DOHH2 (cell line): ENCODE results near the gene LDLRAD4.
"Not testable (repeated sequence)": the region's sequence is repeated elsewhere in the genome, so short reads cannot be mapped to it uniquely, and the experiment has no call there.

Experiments used
- EZH2phosphoT487 ChIP-seq: fragments of 200-600 bp; sonication (generic); IDR thresholded peaks from 2 replicates; pipeline ENCODE4 v1.6.1; 2017; ENCODE audit warnings: borderline replicate concordance, mild to moderate bottlenecking, antibody characterized with exemption, low read length, moderate library complexity, mixed read lengths
- TF ChIP-seq, protein P1 (sequence below): fragments of 200-600 bp; sonication (generic); IDR thresholded peaks from one replicate; pipeline ENCODE4 v1.5.1; 2014; ENCODE audit warnings: antibody characterized with exemption, mild to moderate bottlenecking, low read depth, low read length; ENCODE audit not compliant: poor library complexity, severe bottlenecking

DNA sequence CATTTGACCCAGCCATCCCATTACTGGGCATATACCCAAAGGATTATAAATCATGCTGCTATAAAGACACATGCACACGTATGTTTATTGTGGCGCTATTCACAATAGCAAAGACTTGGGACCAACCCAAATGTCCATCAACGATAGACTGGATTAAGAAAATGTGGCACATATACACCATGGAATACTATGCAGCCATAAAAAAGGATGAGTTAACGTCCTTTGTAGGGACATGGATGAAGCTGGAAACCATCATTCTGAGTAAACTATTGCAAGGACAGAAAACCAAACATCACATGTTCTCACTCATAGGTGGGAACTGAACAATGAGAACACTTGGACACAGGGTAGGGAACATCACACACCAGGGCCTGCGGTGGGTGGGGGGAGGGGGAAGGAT, 476.8 kb downstream of the LDLRAD4 start:
- TF ChIP-seq, protein P1, sequence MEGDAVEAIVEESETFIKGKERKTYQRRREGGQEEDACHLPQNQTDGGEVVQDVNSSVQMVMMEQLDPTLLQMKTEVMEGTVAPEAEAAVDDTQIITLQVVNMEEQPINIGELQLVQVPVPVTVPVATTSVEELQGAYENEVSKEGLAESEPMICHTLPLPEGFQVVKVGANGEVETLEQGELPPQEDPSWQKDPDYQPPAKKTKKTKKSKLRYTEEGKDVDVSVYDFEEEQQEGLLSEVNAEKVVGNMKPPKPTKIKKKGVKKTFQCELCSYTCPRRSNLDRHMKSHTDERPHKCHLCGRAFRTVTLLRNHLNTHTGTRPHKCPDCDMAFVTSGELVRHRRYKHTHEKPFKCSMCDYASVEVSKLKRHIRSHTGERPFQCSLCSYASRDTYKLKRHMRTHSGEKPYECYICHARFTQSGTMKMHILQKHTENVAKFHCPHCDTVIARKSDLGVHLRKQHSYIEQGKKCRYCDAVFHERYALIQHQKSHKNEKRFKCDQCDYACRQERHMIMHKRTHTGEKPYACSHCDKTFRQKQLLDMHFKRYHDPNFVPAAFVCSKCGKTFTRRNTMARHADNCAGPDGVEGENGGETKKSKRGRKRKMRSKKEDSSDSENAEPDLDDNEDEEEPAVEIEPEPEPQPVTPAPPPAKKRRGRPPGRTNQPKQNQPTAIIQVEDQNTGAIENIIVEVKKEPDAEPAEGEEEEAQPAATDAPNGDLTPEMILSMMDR = not testable (repeated sequence)
- TF ChIP-seq EZH2phosphoT487 = not testable (repeated sequence)
